Measurements from ENCODE around the gene NTM.

Gene NTM

DNA sequence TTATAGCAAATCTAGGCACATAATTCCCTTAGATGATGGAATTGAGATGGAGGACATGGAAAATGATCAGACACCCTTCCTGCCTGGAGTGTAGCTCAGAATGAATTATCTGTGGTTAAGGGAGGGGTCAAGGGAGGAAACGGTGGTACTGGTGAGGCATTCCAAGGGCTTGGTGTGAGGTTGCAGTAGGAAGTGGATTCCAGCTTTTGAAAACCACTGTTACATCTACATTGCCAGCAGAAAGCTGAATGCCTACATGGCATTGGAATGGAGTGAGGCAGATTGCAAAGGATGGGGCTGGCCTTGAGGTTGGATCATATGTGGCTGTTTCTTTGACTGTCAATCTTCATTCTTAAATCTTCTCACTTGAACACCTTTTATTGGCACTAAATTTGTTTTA, 684.4 kb downstream of the NTM start:
- Histone ChIP-seq H3K36me3 (ENCODE audit: insufficient read depth, low read length) (no peaks in the 10 kb centered on the region), H3K9me2 (replicated peaks; ENCODE audit: low read depth, low read length) (no peaks in the 10 kb centered on the region), H3K79me2 (ENCODE audit: insufficient read depth, low read length) (no peaks in the 10 kb centered on the region), H3K4me3 (ENCODE audit: low read length, poor library complexity, severe bottlenecking) (no peak overlapping the region), H3K4me1 (ENCODE audit: insufficient read depth, low read length, poor library complexity, severe bottlenecking) (no peaks in the 10 kb centered on the region), H3K9ac (ENCODE audit: low read depth, low read length, poor library complexity, severe bottlenecking) (no peak overlapping the region), H3F3A (ENCODE audit: low read depth) (no peaks in the 10 kb centered on the region), H2AFZ (ENCODE audit: low read length) (no peak overlapping the region), H4K20me1 (ENCODE audit: insufficient read depth, low read length, poor library complexity, severe bottlenecking) (no peaks in the 10 kb centered on the region), H3K9me3 (ENCODE audit: insufficient read depth, low read depth, low read length) (no peaks in the 10 kb centered on the region), H3K4me2 (ENCODE audit: low read depth, low read length, poor library complexity, severe bottlenecking) (no peak overlapping the region), H3K27me3 (ENCODE audit: insufficient read depth, low read length, poor library complexity, severe bottlenecking) (no peaks in the 10 kb centered on the region)
- no peak for TF ChIP-seq EZH2phosphoT487 (IDR thresholded peaks at IDR 0.05; ENCODE audit: borderline replicate concordance)
- TF ChIP-seq CTCF (conservative IDR thresholded peaks at IDR 0.05; ENCODE audit: low read length) = no peak

- TF ChIP-seq EZH2phosphoT487 (IDR thresholded peaks at IDR 0.05; ENCODE audit: borderline replicate concordance) (no peak), CTCF (conservative IDR thresholded peaks at IDR 0.05; ENCODE audit: low read length) (no peak)
- H4K20me1 ChIP-seq (ENCODE audit: insufficient read depth, low read length, poor library complexity, severe bottlenecking) = no peaks in the 10 kb centered on the region
- H3K4me1 ChIP-seq (ENCODE audit: insufficient read depth, low read length, poor library complexity, severe bottlenecking) = no peaks in the 10 kb centered on the region
- H3K4me3 ChIP-seq (ENCODE audit: low read length, poor library complexity, severe bottlenecking) = no peak overlapping the region
- no peak overlapping the region for H3K4me2 ChIP-seq (ENCODE audit: low read depth, low read length, poor library complexity, severe bottlenecking)
- no peak overlapping the region for H2AFZ ChIP-seq (ENCODE audit: low read length)
- no peaks in the 10 kb centered on the region for H3K9me2 ChIP-seq (replicated peaks; ENCODE audit: low read depth, low read length)
- H3K9me3 ChIP-seq (ENCODE audit: insufficient read depth, low read depth, low read length) = no peaks in the 10 kb centered on the region
- H3K27me3 ChIP-seq (ENCODE audit: insufficient read depth, low read length, poor library complexity, severe bottlenecking) = no peaks in the 10 kb centered on the region
- H3K79me2 ChIP-seq (ENCODE audit: insufficient read depth, low read length) = no peaks in the 10 kb centered on the region
- no peaks in the 10 kb centered on the region for H3F3A ChIP-seq (ENCODE audit: low read depth)
- no peaks in the 10 kb centered on the region for H3K36me3 ChIP-seq (ENCODE audit: insufficient read depth, low read length)
- H3K9ac ChIP-seq (ENCODE audit: low read depth, low read length, poor library complexity, severe bottlenecking) = no peak overlapping the region
These were observed 684.9 kb downstream of the NTM start for GRCh38 chr11:132055296-132055695.

GRCh38 chr11:132056689-132057088, 686.3 kb downstream of the NTM start:
- no peak for TF ChIP-seq CTCF (conservative IDR thresholded peaks at IDR 0.05; ENCODE audit: low read length)
- no peak for TF ChIP-seq EZH2phosphoT487 (IDR thresholded peaks at IDR 0.05; ENCODE audit: borderline replicate concordance)
- no peaks in the 10 kb centered on the region for H3K79me2 ChIP-seq (ENCODE audit: insufficient read depth, low read length)
- H3K4me1 ChIP-seq (ENCODE audit: insufficient read depth, low read length, poor library complexity, severe bottlenecking) = no peaks in the 10 kb centered on the region
- H3K4me2 ChIP-seq (ENCODE audit: low read depth, low read length, poor library complexity, severe bottlenecking) = no peak overlapping the region
- no peaks in the 10 kb centered on the region for H4K20me1 ChIP-seq (ENCODE audit: insufficient read depth, low read length, poor library complexity, severe bottlenecking)
- no peak overlapping the region for H3K4me3 ChIP-seq (ENCODE audit: low read length, poor library complexity, severe bottlenecking)
- H3K27me3 ChIP-seq (ENCODE audit: insufficient read depth, low read length, poor library complexity, severe bottlenecking) = no peaks in the 10 kb centered on the region
- no peaks in the 10 kb centered on the region for H3K36me3 ChIP-seq (ENCODE audit: insufficient read depth, low read length)
- no peaks in the 10 kb centered on the region for H3F3A ChIP-seq (ENCODE audit: low read depth)
- no peak overlapping the region for H2AFZ ChIP-seq (ENCODE audit: low read length)
- H3K9ac ChIP-seq (ENCODE audit: low read depth, low read length, poor library complexity, severe bottlenecking) = no peak overlapping the region
- no peaks in the 10 kb centered on the region for H3K9me2 ChIP-seq (replicated peaks; ENCODE audit: low read depth, low read length)
- no peaks in the 10 kb centered on the region for H3K9me3 ChIP-seq (ENCODE audit: insufficient read depth, low read depth, low read length)

All from Loucy (cell line).